GM10266 (cell line): ENCODE data around the gene RNF126.
"Not testable (repeated sequence)": the region's sequence is repeated elsewhere in the genome, so short reads cannot be mapped to it uniquely, and the experiment has no call there.

Experiments used
- DNase-seq: peaks from one replicate; pipeline ENCODE4 v3.0.0; 2012; ENCODE audit errors: extremely low spot score
- CTCF ChIP-seq: IDR thresholded peaks from 2 replicates; pipeline ENCODE4 v1.5.1; 2012; ENCODE audit warnings: mild to moderate bottlenecking, low read depth; ENCODE audit not compliant: control insufficient read depth, insufficient read depth; ENCODE audit errors: missing control alignments

RNF126 gene

DNA sequence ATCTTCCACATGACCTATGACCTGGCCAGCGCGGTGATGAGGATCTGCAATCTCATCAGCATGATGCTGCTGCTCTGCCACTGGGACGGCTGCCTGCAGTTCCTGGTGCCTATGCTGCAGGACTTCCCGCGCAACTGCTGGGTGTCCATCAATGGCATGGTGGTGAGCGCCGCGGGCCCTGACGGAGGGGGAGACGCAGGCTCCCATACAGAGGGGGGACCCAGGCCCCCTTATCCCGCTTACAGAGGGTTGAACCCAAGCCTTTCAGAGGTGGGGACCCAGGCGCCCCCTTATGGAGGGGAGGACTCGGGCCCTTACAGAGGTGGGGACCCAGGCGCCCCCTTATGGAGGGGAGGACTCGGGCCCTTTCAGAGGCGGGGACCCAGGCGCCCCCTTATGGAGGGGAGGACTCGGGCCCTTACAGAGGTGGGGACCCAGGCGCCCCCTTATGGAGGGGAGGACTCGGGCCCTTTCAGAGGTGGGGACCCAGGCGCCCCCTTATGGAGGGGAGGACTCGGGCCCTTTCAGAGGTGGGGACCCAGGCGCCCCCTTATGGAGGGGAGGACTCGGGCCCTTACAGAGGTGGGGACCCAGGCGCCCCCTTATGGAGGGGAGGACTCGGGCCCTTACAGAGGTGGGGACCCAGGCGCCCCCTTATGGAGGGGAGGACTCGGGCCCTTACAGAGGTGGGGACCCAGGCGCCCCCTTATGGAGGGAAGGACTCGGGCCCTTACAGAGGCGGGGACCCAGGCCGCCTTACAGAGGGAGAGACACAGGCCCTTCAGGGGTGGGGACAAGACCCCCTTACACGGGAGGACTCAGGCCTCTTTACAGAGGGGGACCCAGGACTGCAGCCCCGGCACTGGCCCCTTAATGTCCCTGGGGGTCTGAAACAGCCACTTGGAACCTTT lies 57.7 kb downstream of the RNF126 start:
- DNase-seq, result not testable (repeated sequence)
- peak; percentile 12 for TF ChIP-seq CTCF

GRCh38 chr19:604355-604754 lies 58.7 kb downstream of the RNF126 start:
- no peak for TF ChIP-seq CTCF
- DNase-seq, result peak; percentile 69

- DNase-seq, result not testable (repeated sequence)
Observed at GRCh38 chr19:603779-604178, 59.2 kb downstream of the RNF126 start.

DNA sequence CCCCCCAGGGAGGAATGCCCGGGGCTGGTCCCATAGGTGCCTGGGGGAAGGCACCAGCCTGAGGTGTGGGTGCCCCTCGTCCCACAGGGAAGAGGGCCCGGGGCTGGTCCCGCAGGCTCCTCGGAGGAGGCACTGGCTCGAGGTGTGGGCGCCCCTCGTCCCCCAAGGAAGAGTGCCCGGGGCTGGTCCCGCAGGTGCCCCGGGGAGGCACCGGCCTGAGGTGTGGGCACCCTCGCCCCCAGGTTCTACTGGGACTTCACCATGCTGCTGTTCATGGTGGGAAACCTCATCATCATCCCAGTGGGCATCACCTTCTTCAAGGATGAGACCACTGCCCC lies 59.7 kb downstream of the RNF126 start:
- not testable (repeated sequence) for DNase-seq

DNA sequence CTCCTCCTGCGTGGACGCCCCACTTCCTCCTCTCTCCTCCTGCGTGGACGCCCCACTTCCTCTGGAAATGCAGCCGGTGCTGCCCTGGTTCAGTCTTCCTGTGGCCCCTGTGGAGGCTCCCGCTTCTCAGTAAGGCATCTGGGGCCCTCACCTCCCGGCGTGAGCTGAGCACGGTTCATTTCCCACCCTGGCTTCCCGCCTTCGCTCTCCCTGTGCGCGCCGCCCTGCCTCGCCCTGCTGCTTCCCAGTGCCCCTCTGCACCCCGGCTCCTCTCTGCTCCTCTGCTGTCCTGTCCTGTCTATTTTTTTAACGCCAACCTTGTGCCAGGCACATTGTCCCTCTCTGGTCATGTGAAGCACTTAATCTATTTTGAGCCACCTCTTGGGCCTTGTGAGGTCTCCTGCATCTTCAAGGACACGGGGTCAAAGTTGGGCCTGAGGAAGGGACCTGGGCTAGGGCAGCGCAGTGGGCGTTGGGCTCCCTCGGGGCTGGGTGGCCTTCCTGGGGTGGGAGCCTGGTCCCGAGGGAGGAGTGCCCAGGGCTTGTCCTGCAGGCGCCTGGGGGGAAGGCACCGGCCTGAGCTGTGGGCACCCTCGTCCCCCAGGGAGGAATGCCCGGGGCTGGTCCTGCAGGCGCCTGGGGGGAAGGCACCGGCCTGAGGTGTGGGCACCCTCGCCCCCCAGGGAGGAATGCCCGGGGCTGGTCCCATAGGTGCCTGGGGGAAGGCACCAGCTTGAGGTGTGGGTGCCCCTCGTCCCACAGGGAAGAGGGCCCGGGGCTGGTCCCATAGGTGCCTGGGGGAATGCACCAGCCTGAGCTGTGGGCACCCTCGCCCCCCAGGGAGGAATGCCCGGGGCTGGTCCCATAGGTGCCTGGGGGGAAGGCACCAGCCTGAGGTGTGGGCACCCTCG lies 60.4 kb downstream of the RNF126 start:
- no peak for TF ChIP-seq CTCF
- DNase-seq, result no peak

DNA sequence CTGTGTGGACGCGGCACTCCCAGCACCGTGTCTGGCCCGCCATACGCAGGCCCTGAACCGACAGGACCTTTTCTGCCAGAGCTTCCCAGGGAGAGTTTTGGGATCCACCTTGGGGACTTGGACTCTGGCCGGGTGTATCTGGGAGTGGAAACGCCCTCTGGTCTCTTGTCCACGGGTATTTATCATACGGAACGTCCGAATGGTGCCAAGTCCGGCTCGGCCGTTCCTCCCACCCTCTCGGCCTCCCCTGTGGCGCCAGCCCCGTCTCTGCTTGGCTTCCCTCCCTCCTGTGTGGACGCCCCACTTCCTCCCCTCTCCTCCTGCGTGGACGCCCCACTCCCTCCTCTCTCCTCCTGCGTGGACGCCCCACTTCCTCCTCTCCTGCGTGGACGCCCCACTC lies 61.2 kb downstream of the RNF126 start:
- TF ChIP-seq CTCF, result no peak
- DNase-seq, result no peak

DNA sequence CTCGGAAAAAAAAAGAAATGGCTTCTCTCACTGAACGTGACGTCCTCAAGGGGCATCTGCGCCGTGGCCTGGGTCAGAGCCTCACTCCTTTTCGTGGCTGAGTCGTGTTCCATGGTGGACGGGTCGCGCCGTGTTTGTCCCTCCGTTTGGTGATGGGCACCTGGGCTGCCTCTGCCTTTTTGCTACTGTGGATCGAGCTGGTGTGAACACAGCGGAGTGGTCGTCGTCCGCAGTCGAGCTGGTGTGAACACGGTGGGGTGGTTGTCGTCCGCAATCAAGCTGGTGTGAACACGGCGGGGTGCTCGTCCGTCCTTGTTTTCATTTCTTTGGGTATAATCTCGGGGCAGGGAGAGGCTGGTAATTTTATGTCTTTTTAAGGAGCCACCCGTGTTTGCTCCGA lies 61.7 kb downstream of the RNF126 start:
- TF ChIP-seq CTCF, result no peak
- DNase-seq, result no peak
